HG02798 (cell line): ENCODE data around the gene TIAM2.

Experiments used
- ATAC-seq: cut with Tn5 transposase; IDR thresholded peaks from one replicate; pipeline ENCODE4 v1.9.1; 2021; ENCODE audit warnings: mild to moderate bottlenecking; ENCODE audit not compliant: unreplicated experiment, poor library complexity

Gene TIAM2

DNA sequence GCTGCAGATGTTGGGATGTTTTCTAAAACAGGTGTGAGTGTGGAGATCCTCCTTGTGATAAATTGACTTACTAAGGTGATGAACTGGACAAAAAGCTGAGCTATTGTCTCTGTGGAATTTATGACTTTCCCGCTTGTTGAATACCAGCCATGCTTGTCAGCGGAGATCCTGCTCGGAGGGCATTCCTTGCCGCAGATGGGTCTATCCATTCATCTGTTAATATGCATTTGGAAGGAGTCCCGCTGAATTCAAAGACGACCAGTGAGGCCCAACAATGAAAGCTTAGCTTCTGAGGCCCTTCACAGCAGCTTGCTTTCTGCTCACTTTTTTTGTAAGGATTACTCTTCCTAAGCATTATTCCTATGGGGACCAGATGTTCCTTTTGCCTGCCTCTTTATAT lies 124.9 kb downstream of the TIAM2 start:
- ATAC-seq: no peak

DNA sequence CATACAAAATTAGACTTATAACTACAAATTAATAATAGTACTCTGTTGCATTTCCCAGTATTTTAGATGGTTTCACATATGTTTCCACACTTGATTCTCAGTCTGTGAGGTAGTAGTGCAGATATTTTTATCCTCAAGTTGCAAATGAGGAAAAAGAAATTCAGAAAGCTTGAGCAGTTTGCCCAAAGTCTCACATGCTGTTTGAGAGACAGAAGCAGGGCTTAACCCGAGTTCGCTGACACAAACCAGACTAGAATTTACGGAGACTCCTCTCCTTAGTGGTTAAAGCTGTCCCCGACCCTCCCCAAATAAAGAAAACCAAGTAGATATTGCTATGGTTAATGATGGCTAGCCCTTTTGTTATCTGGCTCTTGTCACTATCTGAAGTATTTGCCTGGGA lies 126.2 kb downstream of the TIAM2 start:
- ATAC-seq: no peak

DNA sequence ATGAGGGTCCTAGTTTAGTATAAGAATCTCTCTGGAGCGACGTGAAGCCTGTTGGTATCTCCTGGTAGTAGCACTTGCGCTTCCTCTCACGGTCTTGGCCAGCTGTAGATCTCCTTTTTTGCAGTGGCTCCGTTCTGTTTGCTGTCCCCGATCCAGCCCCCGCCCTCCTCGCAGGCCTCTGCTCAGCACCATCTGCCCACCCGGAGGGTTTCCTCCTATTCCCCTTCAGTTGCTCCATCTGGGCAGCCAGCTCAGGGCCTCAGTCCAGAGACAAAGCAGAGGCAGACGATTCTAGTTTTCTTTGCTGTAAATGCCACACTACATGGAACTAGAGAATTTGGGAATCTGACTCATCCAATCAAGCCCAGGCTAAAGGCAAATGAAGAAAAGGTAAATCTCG lies 126.6 kb downstream of the TIAM2 start:
- no peak for ATAC-seq

DNA sequence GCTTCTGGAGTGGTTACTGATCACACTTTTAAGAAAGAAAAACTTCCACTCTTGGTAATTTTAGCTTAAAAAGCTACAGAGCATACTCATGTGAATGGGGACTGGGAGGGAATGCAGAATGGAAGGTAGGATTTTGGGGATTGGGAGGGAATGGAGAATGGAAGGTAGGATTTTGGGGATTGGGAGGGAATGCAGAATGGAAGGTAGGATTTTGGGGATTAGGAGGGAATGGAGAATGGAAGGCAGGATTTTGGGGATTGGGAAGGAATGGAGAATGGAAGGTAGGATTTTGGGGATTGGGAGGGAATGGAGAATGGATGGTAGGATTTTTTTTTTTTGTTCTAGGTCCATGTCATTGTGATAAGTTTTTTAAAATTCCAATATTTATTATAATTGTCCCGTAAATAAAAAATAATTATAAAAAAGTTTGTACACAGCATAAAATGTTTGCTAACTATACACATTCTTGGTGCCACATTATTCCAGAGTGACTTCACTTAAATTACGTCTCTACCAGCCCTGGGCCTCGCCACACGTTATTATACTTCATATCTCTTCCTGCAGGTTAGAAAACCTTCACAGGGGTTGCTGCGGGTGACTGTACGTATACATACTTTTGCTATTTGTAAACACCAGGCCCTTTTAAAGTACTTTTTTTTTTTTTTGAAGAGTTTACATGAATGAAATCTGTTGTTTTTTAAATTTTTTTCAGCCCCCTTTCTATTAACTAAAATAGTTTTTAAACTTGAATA lies 127.3 kb downstream of the TIAM2 start:
- no peak for ATAC-seq

DNA sequence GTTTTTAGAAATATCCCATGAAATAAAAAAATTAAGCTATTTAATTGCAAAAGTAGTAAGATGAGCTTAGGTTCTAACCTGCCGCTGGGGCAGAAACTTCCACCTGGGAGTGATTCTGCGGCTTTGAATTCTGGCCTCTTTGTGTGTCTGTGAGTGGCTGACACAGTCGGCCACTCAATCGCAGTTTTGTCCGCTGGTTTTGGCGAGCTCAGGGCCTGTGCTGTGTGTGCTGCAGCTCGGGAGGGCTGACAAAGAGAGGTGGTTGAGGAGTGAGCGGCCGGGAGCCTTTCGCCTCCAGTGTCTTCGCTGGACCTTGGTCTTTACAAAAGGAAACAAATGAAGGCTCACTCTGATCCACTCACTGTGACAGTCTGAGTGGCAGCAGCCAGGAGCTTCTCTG lies 128.4 kb downstream of the TIAM2 start:
- no peak for ATAC-seq

DNA sequence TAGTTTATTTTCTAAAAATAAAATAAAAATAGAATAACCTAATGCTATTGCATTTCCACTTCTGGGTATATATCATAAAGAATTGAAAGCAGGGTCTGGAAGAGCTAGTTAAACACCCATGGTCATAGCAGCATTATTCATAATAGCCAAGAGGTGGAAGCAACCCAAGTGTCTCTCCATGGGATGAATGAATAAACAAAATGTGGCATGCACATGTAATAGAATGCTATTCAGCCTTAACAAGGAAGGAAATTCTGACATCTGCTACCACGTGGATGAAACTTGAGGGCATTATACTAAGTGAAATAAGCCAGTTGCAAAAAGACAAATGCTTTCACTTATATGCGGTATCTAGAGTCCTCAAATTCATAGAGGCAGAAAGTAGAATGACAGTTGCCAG lies 130.8 kb downstream of the TIAM2 start:
- no peak for ATAC-seq

DNA sequence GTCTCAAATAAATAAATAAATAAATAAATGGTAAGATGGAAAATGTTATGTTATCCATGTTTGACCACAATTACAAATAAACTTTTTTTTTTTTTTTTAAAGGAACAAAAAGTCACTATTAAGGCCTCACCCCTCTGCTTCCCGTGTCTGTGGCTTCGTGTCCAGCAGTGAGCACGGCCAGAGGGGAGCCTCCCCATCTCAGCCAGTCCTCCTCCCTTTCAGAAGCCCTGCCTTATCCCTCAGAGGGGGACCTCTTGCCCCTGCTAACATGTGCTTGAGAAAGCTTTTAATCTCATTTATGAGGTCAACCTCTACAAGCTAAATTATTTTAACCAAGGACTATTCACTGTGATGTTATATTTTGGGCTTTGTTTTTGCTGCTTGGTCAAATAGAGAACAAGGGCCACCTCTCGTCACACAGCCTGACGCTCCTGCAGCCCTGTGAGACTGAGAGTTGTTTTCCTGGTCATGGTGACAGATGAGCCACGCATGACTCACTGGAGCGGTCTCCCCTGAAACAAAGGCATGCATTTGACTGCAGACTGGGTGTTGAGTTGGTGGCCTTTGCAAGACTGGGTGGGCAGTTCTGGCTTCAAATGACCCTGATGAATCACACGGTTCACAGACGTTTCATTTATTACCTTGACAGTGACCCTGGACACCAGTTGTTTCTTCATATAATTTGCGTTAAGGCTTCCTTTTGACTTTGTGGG lies 131.8 kb downstream of the TIAM2 start:
- ATAC-seq: peak; percentile 74

DNA sequence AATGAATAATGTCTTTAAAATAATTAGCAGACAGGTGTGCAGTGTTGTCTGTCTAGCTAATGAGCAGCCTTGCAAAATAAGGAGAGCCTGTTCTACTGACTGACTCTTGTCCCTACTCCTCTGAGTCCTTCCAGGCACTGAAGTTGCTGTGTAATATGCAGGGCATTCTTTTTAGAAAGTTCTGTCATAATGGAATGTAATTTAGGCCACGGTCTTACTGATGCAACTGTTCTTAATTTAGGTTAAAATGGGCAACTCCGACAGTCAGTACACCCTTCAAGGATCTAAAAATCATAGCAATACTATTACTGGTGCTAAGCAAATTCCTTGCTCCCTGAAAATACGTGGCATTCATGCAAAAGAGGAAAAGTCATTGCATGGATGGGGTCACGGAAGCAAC lies 133.9 kb downstream of the TIAM2 start:
- ATAC-seq: no peak

DNA sequence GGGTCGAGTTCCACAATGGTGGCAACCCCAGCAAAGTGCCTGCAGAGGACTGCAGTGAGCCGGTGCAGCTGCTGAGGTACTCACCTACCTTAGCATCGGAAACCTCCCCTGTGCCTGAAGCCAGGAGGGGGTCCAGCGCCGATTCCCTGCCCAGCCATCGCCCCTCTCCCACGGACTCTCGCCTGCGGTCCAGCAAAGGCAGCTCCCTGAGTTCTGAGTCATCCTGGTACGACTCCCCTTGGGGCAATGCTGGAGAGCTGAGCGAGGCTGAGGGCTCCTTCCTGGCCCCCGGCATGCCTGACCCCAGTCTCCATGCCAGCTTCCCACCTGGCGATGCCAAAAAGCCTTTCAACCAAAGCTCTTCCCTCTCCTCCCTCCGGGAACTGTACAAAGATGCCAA lies 134.6 kb downstream of the TIAM2 start:
- ATAC-seq: no peak

DNA sequence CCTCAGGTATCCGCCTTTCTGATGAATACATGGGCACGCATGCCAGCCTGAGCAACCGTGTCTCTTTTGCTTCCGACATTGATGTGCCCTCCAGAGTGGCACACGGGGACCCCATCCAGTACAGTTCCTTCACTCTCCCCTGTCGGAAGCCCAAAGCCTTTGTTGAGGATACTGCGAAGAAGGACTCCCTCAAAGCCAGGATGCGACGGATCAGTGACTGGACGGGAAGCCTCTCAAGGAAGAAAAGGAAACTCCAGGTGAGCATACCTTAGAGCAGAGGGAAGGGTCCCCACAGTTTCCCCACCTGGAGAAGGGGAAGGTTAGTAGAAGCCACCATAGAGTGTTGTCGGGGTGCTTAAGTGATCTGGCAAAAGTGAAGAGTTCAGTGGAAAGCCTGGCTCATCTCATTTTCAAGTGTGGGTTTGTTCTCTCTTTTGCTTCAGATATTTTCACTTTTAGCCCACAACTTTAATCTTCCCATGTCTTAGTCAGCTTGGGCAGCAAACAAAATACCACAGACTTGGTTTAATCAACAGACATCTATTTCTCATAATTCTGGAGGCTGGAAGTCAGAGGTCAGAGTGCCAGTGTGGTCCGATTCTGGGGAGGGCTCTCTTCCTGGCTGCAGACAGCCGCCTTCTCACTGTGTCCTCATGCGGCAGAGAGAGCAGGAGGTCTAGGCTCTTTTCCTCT lies 135.2 kb downstream of the TIAM2 start:
- no peak for ATAC-seq

DNA sequence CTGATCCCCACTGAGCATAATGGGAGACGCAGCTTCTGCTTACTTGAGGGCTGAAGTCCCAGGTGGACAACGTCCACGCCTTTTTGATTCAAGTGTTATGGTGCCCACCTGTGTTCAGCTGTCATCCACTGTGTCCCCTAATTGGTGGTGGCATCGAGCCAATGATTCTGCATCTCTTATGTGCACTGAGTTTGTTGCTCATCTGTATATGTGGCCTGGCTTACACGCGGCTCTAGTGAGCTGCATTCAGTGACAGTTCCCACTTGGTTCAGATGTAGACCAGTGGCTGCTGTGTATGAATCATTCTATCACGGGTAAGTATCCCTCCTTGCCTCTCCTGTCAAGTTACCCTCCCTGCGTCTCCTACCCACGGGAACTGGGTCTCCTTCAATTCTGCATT lies 137.5 kb downstream of the TIAM2 start:
- no peak for ATAC-seq

DNA sequence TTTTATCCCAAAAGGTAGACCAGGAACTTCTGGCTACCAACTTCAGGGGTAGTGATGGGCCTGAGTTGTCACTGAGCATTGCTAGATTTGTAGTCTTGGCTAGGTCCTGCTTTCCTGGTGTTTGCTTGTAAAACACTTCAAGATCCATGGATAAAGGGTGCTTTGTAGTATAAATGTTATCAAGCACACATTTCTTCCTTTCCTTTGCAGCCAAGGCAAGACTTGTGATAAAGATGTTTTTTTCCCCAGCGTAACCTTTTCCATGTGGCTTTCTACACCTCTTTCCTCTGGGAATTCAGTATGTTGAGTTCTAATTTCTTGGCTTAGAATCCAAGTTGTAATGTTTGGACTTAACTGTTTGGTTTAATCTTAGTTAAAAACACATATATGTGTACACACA lies 145.9 kb downstream of the TIAM2 start:
- ATAC-seq: no peak

DNA sequence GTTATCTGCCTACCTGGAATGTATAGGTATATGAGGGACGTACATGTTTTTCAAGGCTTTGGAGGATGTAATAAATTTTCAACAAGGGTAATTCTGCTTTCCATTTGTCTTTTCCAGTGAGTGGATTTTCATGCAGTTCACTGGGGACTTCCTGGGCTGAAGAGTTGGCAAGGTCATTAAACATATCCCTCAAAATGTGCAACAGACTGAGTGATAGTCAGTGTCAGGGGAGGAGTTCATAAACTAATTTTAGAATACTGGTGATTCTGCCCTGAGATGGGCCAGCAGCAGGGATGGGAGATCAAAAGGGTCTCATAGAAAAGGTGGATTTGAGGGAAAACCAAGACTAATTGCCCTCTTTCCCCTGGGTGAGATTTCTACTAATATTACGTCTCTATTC lies 146.4 kb downstream of the TIAM2 start:
- ATAC-seq: no peak

DNA sequence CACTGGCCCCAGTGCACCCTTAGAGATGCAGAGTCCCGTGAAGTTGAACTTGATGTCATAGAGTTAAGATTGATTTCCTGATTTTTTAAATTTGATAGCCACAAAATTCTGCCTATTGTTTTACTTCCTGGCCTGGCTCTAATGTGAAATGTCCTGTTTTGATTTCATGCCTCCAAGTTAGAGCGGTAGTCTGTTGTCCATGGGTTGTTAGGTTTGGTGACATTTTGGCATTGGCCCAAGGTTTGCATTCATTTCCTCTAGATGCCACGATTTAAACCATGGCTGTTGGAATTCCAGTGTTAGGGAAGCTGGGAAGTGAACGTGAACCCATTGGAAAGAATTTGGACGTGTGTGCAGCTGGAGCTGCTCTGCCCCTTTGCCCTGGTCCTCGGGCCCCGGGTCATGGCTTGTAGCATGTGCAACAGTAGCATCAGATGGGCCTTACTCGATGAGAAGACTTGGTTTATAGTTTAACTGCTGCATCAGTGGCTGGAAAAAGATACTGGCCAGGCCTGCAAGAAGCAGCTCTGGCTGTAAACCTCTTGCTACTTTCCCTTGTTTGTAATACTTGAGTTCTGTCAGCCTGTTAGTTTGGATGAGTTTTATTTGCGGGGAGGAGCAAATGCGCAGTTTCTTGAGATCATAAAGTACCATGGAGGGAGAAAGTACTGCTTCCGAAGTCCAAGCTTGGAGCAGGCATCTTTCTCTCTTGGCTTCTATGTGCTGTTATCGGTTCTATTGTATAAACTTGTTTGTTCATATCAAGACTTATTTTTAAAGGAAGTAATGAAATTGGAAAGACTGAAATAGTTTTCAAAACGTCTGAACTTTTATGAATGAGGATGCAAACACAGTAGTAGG lies 147.3 kb downstream of the TIAM2 start:
- no peak for ATAC-seq

DNA sequence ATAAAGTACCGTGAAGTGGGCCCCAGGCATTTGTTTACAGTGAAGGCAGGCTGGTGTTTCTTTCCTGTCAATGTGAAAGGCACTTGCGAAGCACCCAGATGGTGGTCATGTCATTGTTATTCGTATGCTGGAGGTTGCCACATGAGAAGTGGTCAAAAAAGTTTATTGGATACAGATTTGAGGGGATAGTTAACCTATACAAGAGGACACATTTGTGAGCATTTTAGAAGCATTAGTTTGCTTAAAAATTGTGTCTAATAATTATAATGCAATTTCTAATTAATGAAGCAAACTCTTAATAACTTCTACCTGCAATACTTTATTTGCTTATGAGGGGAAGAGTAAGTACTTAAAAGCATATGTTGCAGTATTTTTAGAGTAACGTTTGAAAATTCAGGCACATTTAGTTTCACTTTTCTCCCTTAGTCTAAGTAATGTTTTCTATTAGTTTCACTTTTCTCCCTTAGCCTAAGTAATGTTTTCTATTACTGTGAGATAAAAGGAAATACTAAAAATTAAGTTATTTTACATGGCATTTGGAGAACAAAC lies 148.0 kb downstream of the TIAM2 start:
- no peak for ATAC-seq

DNA sequence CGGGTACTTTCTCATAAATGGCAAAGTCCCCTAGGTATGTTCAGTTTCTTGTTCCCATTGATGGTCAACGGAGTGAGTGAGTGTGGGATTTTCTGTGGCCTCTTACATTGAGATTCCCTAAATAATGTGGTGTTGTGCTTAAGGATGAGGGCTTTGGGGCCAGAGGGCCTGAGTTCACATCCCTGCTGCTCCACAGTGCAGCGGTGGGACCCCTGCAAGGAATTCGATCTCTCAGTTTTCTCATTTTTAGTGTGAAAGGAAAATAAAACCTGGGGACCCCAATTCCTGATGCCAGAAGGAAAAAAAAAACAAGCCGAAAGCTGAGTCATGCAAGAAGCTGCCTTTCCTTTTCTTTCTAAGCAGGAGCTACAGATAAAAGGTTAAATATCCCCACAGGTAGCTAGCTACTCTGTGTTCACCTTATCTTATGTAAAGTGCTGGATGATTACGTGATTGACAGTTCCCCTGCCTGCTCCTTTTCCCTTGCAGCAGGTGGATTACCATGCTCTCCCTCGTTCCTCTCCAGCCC lies 148.5 kb downstream of the TIAM2 start:
- no peak for ATAC-seq

DNA sequence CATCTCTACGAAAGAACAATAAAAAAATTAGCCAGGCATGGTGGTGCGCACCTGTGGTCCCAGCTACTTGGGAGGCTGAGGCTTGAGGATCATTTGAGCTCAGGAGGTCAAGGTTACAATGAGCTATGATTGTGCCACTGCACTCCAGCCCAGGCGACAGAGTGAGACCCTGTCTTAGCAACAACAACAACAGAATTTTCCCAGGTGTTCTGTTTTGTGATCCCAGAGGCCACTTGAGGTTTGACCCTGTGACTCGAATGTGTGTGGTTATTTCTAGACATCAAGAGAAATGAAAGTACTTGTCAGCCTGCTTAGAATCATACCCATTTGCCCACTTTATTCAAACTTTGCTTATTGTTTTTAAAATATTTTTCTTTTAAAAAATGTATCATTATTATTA lies 151.1 kb downstream of the TIAM2 start:
- no peak for ATAC-seq

DNA sequence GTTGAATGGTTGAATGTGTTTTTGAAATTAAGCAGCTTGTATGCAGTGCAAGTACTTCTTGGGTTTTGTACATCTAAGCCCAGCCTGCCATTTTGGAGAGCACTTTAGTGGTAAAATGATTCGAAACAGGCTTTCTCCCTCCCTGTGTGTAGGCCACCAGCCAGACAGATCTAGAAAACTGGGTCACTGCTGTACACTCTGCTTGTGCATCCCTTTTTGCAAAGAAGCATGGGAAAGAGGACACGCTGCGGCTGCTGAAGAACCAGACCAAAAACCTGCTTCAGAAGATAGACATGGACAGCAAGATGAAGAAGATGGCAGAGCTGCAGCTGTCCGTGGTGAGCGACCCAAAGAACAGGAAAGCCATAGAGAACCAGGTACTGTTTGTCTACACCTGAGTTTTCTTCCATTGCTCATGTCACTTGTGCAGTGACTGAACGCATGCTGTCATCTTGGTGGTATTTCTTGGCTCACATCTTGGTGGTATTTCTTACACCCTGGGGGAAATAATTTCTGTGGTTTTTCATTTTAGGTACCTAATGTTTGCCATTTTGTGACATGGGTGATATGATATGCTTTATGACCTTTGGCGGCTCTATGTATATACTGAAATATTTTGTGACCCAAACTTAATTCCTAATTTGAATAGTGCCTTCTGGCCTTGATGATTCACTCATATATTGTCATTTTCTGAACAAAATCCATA lies 153.0 kb downstream of the TIAM2 start:
- no peak for ATAC-seq

DNA sequence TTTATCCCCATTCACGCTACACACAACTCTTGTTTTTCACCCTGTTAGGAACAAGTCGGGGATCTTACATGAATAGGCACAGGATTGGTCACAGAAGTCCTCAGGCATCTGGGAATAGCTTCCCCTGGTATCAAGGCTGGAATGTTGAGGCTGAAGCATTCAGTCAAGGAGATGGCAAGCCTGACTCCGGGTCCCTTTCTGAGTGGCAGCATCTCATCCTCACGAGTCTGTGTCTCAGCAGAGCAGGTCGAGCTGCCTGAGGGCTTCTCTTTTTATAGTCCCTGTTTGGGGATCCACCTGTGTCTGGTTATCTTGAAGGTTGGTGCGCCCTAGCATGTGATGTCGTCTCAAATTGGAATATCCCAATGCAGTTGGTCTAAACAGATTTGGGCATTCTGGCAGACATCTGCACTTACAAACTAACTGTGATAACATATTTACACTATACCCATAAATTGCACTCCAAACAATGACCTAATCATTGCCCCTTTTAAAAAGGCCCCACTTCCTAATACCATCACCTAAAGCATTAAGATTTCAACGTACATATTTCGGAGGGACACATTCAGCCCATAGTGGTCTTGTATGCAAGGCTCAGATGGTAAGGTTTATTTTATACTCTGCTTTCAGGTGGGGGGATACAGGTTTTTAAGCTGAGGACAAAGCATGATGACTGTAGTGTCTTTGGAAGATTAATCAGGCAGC lies 156.0 kb downstream of the TIAM2 start:
- ATAC-seq: no peak
